ENCODE results near the gene STK32B.

Gene STK32B

GRCh38 chr4:5027346-5027745 lies 23.9 kb upstream of the STK32B start:
- Histone ChIP-seq H3K4me3 (ENCODE audit: low read length, poor library complexity, severe bottlenecking) (no peak overlapping the region), H3K9ac (ENCODE audit: low read depth, low read length, poor library complexity, severe bottlenecking) (no peak overlapping the region), H3K9me2 (replicated peaks; ENCODE audit: low read depth, low read length) (no peaks in the 10 kb centered on the region), H3K27me3 (ENCODE audit: insufficient read depth, low read length, poor library complexity, severe bottlenecking) (no peaks in the 10 kb centered on the region), H3F3A (ENCODE audit: low read depth) (no peaks in the 10 kb centered on the region), H3K4me1 (ENCODE audit: insufficient read depth, low read length, poor library complexity, severe bottlenecking) (no peaks in the 10 kb centered on the region), H3K36me3 (ENCODE audit: insufficient read depth, low read length) (no peaks in the 10 kb centered on the region), H3K9me3 (ENCODE audit: insufficient read depth, low read depth, low read length) (peaks cover 2% of the 10 kb centered on the region; the same call in 1 of the 2 replicates), H2AFZ (ENCODE audit: low read length) (no peak overlapping the region), H3K4me2 (ENCODE audit: low read depth, low read length, poor library complexity, severe bottlenecking) (no peak overlapping the region), H4K20me1 (ENCODE audit: insufficient read depth, low read length, poor library complexity, severe bottlenecking) (no peaks in the 10 kb centered on the region), H3K79me2 (ENCODE audit: insufficient read depth, low read length) (no peaks in the 10 kb centered on the region)
- TF ChIP-seq, protein P1, sequence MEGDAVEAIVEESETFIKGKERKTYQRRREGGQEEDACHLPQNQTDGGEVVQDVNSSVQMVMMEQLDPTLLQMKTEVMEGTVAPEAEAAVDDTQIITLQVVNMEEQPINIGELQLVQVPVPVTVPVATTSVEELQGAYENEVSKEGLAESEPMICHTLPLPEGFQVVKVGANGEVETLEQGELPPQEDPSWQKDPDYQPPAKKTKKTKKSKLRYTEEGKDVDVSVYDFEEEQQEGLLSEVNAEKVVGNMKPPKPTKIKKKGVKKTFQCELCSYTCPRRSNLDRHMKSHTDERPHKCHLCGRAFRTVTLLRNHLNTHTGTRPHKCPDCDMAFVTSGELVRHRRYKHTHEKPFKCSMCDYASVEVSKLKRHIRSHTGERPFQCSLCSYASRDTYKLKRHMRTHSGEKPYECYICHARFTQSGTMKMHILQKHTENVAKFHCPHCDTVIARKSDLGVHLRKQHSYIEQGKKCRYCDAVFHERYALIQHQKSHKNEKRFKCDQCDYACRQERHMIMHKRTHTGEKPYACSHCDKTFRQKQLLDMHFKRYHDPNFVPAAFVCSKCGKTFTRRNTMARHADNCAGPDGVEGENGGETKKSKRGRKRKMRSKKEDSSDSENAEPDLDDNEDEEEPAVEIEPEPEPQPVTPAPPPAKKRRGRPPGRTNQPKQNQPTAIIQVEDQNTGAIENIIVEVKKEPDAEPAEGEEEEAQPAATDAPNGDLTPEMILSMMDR (conservative IDR thresholded peaks at IDR 0.05; ENCODE audit: low read length) = no peak
- TF ChIP-seq EZH2phosphoT487 (IDR thresholded peaks at IDR 0.05; ENCODE audit: borderline replicate concordance) = no peak

DNA sequence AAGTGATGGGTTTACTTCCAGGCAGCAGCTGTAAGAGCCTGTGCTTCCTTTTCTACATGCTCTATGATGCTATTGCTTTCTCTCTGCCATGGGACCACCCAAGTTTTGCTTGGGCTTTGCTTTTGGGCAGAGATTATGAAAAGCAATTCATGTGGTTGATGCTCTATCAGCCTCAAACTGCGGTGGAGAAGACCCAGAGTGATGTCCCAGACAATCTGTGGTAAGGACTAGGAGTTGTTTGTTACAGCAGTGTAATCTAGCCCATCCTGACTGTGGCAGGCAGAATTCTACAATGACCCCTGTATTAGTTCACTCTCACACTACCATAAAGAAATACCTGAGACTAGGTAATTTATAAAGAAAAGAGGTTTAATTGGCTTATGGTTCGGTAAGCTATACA lies 22.8 kb upstream of the STK32B start:
- Histone ChIP-seq H3K4me2 (ENCODE audit: low read depth, low read length, poor library complexity, severe bottlenecking) (no peak overlapping the region), H3K79me2 (ENCODE audit: insufficient read depth, low read length) (no peaks in the 10 kb centered on the region), H3K9ac (ENCODE audit: low read depth, low read length, poor library complexity, severe bottlenecking) (no peak overlapping the region), H4K20me1 (ENCODE audit: insufficient read depth, low read length, poor library complexity, severe bottlenecking) (no peaks in the 10 kb centered on the region), H3K4me3 (ENCODE audit: low read length, poor library complexity, severe bottlenecking) (no peak overlapping the region), H3F3A (ENCODE audit: low read depth) (no peaks in the 10 kb centered on the region), H2AFZ (ENCODE audit: low read length) (no peak overlapping the region), H3K36me3 (ENCODE audit: insufficient read depth, low read length) (no peaks in the 10 kb centered on the region), H3K9me2 (replicated peaks; ENCODE audit: low read depth, low read length) (no peaks in the 10 kb centered on the region), H3K9me3 (ENCODE audit: insufficient read depth, low read depth, low read length) (peaks cover 2% of the 10 kb centered on the region; the same call in 1 of the 2 replicates), H3K4me1 (ENCODE audit: insufficient read depth, low read length, poor library complexity, severe bottlenecking) (no peaks in the 10 kb centered on the region), H3K27me3 (ENCODE audit: insufficient read depth, low read length, poor library complexity, severe bottlenecking) (no peaks in the 10 kb centered on the region)
- no peak for TF ChIP-seq EZH2phosphoT487 (IDR thresholded peaks at IDR 0.05; ENCODE audit: borderline replicate concordance)
- TF ChIP-seq, protein P1 (conservative IDR thresholded peaks at IDR 0.05; ENCODE audit: low read length) = no peak

DNA sequence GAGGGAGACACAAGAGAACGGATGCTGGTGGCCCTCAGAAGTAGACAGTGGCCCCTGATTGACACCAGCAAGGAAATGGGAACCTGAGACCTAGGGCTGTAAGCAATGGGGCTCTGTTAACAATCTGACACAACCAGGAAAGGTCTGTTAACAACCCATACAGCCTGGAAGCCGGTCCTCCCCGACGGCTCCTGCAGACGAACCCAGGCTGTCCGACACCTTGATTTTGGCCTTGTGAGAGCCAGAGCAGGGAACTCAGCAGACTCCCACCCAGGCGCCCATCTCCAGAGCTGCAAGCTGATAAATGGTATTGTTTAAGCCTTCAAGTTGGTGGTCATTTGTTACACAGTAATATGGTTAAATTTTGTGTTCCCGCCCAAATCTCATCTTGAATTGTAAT lies 21.8 kb upstream of the STK32B start:
- Histone ChIP-seq H3K9me2 (replicated peaks; ENCODE audit: low read depth, low read length) (no peaks in the 10 kb centered on the region), H2AFZ (ENCODE audit: low read length) (no peak overlapping the region), H3K27me3 (ENCODE audit: insufficient read depth, low read length, poor library complexity, severe bottlenecking) (no peaks in the 10 kb centered on the region), H3K4me3 (ENCODE audit: low read length, poor library complexity, severe bottlenecking) (no peak overlapping the region), H3K4me2 (ENCODE audit: low read depth, low read length, poor library complexity, severe bottlenecking) (no peak overlapping the region), H3F3A (ENCODE audit: low read depth) (no peaks in the 10 kb centered on the region), H3K79me2 (ENCODE audit: insufficient read depth, low read length) (no peaks in the 10 kb centered on the region), H3K9ac (ENCODE audit: low read depth, low read length, poor library complexity, severe bottlenecking) (no peak overlapping the region), H3K36me3 (ENCODE audit: insufficient read depth, low read length) (no peaks in the 10 kb centered on the region), H4K20me1 (ENCODE audit: insufficient read depth, low read length, poor library complexity, severe bottlenecking) (no peaks in the 10 kb centered on the region), H3K4me1 (ENCODE audit: insufficient read depth, low read length, poor library complexity, severe bottlenecking) (no peaks in the 10 kb centered on the region), H3K9me3 (ENCODE audit: insufficient read depth, low read depth, low read length) (peaks cover 2% of the 10 kb centered on the region; the same call in 1 of the 2 replicates)
- no peak for TF ChIP-seq EZH2phosphoT487 (IDR thresholded peaks at IDR 0.05; ENCODE audit: borderline replicate concordance)
- TF ChIP-seq, protein P1 (conservative IDR thresholded peaks at IDR 0.05; ENCODE audit: low read length) = no peak

Data from Loucy (cell line).